GM18505 (cell line): Measurements from ENCODE around the gene NDUFB2.

Source experiments
- ATAC-seq: cut with Tn5 transposase; IDR thresholded peaks from one replicate; pipeline ENCODE4 v1.9.1; 2021; ENCODE audit not compliant: unreplicated experiment
- POLR2A ChIP-seq: IDR thresholded peaks from 4 replicates; pipeline ENCODE4 v1.6.1; 2011; ENCODE audit warnings: borderline replicate concordance; ENCODE audit not compliant: insufficient read depth, insufficient read length; ENCODE audit errors: extremely low read depth

NDUFB2 gene

GRCh38 chr7:140746751-140747150, 50.2 kb downstream of the NDUFB2 start:
- ATAC-seq = no peak
- no peak for TF ChIP-seq POLR2A

GRCh38 chr7:140752533-140752932, 56.0 kb downstream of the NDUFB2 start:
- no peak for ATAC-seq
- TF ChIP-seq POLR2A = no peak

GRCh38 chr7:140754506-140754905, 58.0 kb downstream of the NDUFB2 start:
- no peak for TF ChIP-seq POLR2A
- ATAC-seq = no peak
